ENCODE measurements around the gene ZCCHC17.
A peak's percentile ranks its signal among the peaks of the same experiment; 100 is the strongest.

The ZCCHC17 gene

DNA sequence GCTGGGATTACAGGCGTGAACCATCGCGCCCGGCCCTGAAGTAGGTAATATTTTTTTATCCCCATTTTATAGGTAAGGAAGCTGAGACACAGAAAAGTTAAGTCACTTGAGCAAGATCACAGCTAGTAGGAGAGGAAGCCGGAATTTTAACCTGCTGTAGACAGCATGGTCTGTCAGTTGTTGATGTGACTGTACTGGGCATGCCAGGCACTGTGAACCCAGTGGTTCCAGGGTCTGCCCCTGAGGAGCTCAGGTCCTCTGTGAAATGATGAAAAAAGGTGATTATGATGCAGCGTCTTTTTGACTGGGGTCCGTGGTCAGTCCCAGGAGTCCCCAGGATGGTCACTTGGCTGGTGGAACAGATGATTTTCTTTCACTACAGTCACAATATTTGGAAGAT is 92.8 kb downstream of the ZCCHC17 start:
- no peak for DNase-seq (ENCODE audit: extremely low read depth in 1 of 2, low read depth in 1 of 2)

- no peak for DNase-seq (ENCODE audit: extremely low read depth in 1 of 2, low read depth in 1 of 2)
Observed at GRCh38 chr1:31390071-31390470, 93.2 kb downstream of the ZCCHC17 start.

DNA sequence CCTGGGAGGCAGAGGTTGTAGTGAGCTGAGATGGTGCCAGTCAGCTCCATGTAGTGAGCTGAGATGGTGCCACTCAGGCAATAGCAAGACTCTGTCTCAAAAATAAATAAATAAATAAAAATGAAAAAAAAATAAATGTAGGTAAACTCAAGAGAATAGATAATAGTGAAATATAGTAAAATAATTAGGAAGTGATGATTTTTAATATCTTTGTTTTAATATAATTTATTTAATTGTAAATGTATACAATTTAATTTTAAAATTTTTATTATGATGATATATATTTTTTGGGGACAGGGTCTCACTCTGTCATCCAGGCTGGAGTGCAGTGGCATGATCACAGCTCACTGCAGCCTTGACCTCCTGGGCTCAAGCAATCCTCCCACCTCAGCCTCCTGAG is 96.6 kb downstream of the ZCCHC17 start:
- DNase-seq (ENCODE audit: extremely low read depth in 1 of 2, low read depth in 1 of 2), result no peak

- peak; percentile 59 to 69 for DNase-seq (ENCODE audit: extremely low read depth in 1 of 2, low read depth in 1 of 2)
Observed at GRCh38 chr1:31394584-31395193, 97.9 kb downstream of the ZCCHC17 start.

GRCh38 chr1:31396633-31397351 is 100.0 kb downstream of the ZCCHC17 start:
- no peak for DNase-seq (ENCODE audit: extremely low read depth in 1 of 2, low read depth in 1 of 2)

DNA sequence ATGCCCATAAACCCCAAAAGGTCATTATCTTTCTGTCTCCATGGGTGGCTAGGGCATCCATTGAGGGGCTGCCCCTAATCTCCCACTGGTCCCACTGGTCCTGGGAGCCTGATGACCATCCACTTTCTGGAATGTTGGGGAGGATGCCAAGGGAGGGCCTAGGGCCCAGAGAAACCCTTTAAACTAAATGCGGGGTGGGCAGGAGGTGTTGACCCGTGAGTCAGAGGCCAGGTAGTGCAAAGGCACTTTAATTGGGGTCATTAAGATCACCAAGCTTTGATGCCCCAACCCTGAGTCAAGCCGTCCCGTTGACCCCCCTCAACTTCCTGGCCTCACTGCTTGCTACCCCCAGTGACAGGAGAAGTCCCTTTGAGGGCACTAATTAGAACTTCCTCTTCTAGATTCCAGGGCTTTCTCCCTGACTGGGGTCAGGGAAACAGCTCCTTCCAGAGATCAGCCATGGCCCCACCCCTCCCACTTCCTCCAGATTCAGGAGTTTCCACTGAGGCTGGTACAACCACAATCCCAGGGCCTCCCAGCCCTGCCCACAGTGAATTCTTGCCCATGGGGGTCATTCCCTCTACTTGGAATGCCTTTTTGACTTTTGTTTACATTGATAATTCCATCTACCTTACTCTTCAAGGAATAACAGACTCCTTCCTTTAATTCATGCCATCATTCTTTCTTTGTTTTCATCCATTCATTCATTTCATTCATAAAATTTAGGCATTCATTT is 100.7 kb downstream of the ZCCHC17 start:
- no peak for DNase-seq (ENCODE audit: extremely low read depth in 1 of 2, low read depth in 1 of 2)

- DNase-seq (ENCODE audit: extremely low read depth in 1 of 2, low read depth in 1 of 2), result no peak
Observed at GRCh38 chr1:31398246-31398645, 101.4 kb downstream of the ZCCHC17 start.

DNA sequence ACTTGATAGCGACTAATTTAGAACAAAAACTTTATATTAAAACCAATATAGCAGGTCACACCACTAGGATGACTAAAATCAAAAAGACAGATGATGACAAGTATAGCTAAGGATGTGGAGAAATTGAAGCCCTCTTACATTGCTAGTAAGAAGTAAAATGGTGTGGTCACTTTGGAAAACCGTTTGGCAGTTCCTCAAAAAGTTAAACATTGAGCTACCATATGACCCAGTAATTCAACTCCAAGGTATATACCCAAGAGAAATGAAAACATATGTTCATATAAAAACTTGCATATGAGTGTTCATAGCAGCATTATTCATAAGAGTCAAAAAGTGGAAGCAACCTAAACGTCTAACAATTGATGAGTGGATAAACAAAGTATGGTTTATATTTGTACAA is 103.1 kb downstream of the ZCCHC17 start:
- no peak for DNase-seq (ENCODE audit: extremely low read depth in 1 of 2, low read depth in 1 of 2)

GRCh38 chr1:31400393-31400792 is 103.6 kb downstream of the ZCCHC17 start:
- DNase-seq (ENCODE audit: extremely low read depth in 1 of 2, low read depth in 1 of 2), result no peak

- DNase-seq (ENCODE audit: extremely low read depth in 1 of 2, low read depth in 1 of 2), result no peak
Observed at GRCh38 chr1:31401241-31401640, 104.4 kb downstream of the ZCCHC17 start.

DNA sequence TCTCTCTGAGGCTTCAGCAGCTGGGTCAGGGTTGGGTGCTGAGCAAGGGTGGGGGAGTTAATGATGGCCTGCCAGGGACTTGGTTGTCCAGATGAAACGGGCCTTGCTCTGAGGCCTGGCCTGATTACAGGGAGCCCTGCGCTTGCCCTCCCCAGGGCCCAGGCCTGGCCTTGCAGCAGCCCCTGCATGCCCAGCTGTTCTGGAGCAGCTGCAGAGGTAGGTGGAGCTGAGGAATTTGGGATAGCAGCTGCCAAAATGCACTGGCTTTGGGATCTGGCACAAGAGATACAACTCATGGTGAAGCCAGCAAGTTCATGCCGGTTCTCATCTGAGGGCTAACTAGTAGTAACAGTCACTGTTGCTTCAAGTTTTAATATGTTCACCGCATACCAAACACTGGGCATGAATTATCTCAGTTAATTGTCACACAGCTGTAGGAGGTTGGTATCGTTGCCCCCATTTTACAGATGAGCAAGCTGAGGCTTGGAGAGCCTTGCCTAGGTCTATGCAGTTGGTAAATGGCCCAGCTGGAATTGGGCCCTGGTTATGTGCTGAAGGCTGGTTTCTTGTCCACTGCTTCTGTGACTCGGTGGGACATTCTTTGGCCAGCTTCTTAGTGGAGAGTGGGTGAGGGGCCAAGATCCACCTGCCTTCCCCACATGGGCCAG is 108.9 kb downstream of the ZCCHC17 start:
- no peak for DNase-seq (ENCODE audit: extremely low read depth in 1 of 2, low read depth in 1 of 2)

DNA sequence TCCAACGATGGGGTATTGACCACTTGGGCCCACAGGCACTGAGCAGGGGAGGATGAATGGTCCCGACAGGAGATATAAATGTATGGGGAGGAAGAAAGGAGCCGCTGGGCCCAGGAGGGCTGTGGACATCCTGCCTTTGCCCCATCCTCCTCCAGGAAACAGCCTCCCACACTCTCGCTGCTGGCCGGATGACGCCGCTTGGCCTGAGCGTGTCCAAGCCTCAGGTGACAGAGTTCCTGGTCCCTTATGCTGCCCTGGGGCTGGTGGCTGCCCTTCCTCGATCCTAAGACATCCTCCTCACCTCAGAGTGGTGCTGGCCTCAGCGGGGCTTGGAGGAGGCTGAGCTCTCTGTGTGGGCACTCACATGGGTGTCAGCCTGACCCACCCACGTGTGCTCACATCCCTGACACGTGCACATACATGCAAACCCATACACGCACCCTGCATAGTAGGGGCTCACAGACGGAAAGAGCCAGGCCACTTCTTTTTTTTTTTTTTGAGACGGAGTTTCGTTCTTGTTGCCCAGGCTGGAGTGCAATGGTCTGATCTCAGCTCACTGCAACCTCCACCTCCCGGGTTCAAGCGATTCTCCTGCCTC is 110.3 kb downstream of the ZCCHC17 start:
- no peak for DNase-seq (ENCODE audit: extremely low read depth in 1 of 2, low read depth in 1 of 2)

GRCh38 chr1:31408788-31409318 is 112.0 kb downstream of the ZCCHC17 start:
- no peak for DNase-seq (ENCODE audit: extremely low read depth in 1 of 2, low read depth in 1 of 2)

GRCh38 chr1:31409946-31410858 is 113.4 kb downstream of the ZCCHC17 start:
- DNase-seq (ENCODE audit: extremely low read depth in 1 of 2, low read depth in 1 of 2), result no peak

DNA sequence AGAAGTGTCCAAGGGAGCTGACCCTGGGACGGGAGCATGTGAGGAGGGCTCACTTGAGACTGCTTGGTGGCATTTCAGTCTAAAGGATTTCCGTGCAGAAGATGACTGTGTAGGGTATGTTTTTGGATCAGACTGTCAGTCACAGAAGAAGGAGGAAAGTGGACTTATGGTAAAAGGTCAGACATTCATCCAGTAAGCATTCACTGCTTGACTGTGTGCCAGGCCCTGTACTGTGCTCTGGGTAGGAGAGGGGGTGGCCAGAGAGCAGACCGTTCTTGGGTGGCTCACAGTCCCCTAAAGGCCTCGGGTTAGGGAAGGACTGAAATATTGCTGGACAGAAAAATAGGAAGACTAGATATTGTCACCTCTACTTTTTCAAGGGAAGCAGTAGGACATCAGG is 114.0 kb downstream of the ZCCHC17 start:
- no peak for DNase-seq (ENCODE audit: extremely low read depth in 1 of 2, low read depth in 1 of 2)

- no peak for DNase-seq (ENCODE audit: extremely low read depth in 1 of 2, low read depth in 1 of 2)
Observed at GRCh38 chr1:31412205-31412604, 115.4 kb downstream of the ZCCHC17 start.

- no peak for DNase-seq (ENCODE audit: extremely low read depth in 1 of 2, low read depth in 1 of 2)
Observed at GRCh38 chr1:31412732-31413404, 116.0 kb downstream of the ZCCHC17 start, which contains the start of gene SERINC2. SERINC2 (plus strand) TSS chr1:31413213; CDS start chr1:31413266, 53 bp downstream.

- no peak for DNase-seq (ENCODE audit: extremely low read depth in 1 of 2, low read depth in 1 of 2)
Observed at GRCh38 chr1:31413405-31414001, 116.7 kb downstream of the ZCCHC17 start.

Data from stimulated activated CD8-positive, alpha-beta memory T cell treated with anti-CD3 and anti-CD28 coated beads, Interleukin-7, amount 100 ng/mL, for 48 hours (primary cell).